Mucosa of rectum (tissue), 2 donors: Measurements from ENCODE around the gene ADAMTS17.

Source experiments
- H3K27ac ChIP-seq, 2 donors: one replicate each; pipeline ENCODE4 v1.7.0; 2013; ENCODE audit warnings: inconsistent platforms in 2 of 2, low read depth in 2 of 2, low read length in 2 of 2
- H3K27me3 ChIP-seq, 2 donors: one replicate each; pipeline ENCODE4 v1.7.0; 2013; ENCODE audit warnings: low read length in 2 of 2; ENCODE audit not compliant: control insufficient read depth in 2 of 2, insufficient read depth in 2 of 2
- H3K36me3 ChIP-seq, 2 donors: one replicate each; pipeline ENCODE4 v1.7.0; 2013; ENCODE audit warnings: low read length in 2 of 2; ENCODE audit not compliant: control insufficient read depth in 2 of 2, insufficient read depth in 2 of 2
- H3K4me1 ChIP-seq, 2 donors: one replicate each; pipeline ENCODE4 v1.7.0; 2013; ENCODE audit warnings: low read length in 2 of 2, mild to moderate bottlenecking in 1 of 2; ENCODE audit not compliant: control insufficient read depth in 2 of 2, insufficient read depth in 2 of 2
- H3K4me3 ChIP-seq, 2 donors: one replicate each; pipeline ENCODE4 v1.7.0; 2013; ENCODE audit warnings: low read length in 2 of 2
- H3K9ac ChIP-seq, 2 donors: one replicate each; pipeline ENCODE4 v1.7.0; 2013; ENCODE audit warnings: low read length in 2 of 2, low read depth in 1 of 2, mild to moderate bottlenecking in 1 of 2
- H3K9me3 ChIP-seq, 2 donors: one replicate each; pipeline ENCODE4 v1.7.0; 2013; ENCODE audit warnings: low read length in 2 of 2; ENCODE audit not compliant: control insufficient read depth in 2 of 2
- donor health status: healthy.
- donor health status: Normal muscosa, but diverticular disease.

Gene ADAMTS17

DNA sequence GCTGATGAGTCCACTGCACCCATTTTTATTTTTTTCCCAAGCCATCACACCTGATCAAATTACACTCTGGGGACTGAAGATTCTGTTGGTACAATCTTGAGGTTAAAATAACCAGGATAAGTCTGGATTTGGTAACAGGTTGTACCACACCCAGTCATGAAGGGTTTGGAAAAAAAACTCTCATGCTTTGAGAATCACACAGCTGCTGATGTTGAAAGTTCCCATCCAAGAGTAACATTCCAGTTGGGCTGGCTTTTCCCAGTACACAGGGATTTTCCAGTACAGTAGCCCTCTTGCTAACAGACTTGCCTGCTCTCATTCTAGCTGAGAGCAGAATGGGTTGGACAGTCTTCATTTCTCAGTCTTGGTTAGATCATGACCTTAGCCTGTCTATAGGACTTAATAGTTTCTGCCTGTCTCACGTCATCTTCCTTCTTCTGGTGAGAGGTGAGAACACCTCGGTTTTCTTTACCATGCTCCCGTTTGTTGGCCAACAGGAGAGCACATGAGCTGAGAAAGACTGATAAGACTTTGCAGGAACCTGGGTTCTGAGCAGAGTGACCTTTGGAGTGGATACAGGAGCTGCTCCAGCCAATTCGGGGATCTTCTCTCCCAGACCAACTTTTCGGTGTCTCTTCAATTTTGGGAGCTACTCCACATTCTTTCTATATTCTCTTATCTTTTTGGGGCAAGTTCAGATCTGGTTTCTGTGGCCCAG lies 308.5 kb downstream of the ADAMTS17 start:
- no peaks in the 10 kb centered on the region for H3K9me3 ChIP-seq
- H3K9ac ChIP-seq = no peak overlapping the region
- H3K27me3 ChIP-seq = no peaks in the 10 kb centered on the region
- no peaks in the 10 kb centered on the region for H3K36me3 ChIP-seq
- H3K4me1 ChIP-seq = no peaks in the 10 kb centered on the region
- H3K27ac ChIP-seq = no peak overlapping the region
- no peak overlapping the region for H3K4me3 ChIP-seq

DNA sequence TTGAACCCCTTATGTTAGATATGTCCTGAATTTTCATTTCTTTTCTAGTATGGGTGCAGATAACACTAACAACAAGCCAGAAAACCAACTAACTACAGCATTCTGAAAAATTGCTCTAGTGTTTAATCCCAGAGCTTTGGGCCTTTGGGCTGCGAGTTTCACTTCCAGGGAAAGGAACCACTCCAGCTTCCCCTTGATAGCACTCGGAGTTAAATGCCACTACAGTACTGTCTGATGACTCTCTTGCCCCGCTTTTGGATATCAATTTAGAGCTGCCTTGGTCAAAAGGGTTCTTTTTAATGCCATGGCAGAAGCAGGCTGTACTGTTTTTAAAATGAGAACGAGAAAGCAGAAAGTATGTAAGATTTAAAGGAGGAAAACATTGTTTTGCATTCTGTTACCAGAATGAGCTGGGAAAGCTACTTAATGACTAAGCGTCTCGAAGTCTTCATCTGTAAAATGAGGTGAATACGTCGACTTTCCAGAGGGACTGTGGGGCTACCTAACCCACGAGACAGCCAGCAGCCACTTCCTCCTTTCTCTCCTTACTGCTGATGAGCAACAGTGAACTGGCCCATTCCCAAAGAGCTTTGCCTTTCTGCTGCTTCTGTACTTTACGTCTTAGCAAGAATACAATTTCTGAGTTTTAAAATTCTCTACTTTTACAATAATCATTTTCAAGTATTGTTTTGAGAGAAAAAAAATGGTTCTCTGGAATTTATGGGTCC lies 309.3 kb downstream of the ADAMTS17 start:
- Histone ChIP-seq H3K9me3 (peaks cover 0 to 2% of the 10 kb centered on the region in 2 donors), H3K36me3 (no peaks in the 10 kb centered on the region), H3K27me3 (no peaks in the 10 kb centered on the region), H3K4me3 (no peak overlapping the region), H3K9ac (no peak overlapping the region), H3K27ac (no peak overlapping the region), H3K4me1 (no peaks in the 10 kb centered on the region)

DNA sequence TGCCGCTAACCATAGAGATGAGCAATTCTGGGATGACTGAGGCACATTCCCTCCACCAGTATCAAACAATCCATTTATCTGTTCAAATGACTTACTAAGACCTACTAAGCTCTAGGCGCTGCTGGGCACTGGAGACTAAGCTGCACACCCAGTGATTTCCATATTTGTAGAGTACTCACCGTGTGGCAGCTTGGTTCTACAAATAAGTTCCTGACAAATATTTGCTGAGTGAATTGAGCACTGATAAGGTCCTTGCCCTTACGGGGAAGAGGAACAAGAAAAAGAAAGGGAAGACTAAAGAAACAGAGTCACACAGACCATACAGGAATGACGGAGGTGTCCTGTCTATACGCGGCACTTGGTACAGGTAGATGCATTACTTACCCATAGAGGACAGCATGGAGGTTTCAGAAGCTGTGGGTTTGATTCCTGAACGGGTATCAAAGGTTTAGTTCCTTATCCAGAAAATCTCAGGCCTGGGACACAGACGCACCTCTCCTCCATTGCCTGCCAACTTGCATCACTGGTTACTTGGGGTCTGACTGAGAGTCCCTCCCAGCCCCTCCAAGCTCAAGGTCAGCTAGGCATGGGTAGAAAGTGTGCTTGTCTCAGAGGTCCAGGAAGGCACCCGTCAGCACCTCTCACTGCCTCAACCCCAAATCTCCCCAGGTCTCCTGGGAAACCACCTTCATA lies 310.0 kb downstream of the ADAMTS17 start:
- Histone ChIP-seq H3K9me3 (peaks cover 0 to 4% of the 10 kb centered on the region in 2 donors), H3K4me3 (no peak overlapping the region), H3K27ac (no peak overlapping the region), H3K27me3 (no peaks in the 10 kb centered on the region), H3K36me3 (no peaks in the 10 kb centered on the region), H3K4me1 (no peaks in the 10 kb centered on the region), H3K9ac (no peak overlapping the region)

DNA sequence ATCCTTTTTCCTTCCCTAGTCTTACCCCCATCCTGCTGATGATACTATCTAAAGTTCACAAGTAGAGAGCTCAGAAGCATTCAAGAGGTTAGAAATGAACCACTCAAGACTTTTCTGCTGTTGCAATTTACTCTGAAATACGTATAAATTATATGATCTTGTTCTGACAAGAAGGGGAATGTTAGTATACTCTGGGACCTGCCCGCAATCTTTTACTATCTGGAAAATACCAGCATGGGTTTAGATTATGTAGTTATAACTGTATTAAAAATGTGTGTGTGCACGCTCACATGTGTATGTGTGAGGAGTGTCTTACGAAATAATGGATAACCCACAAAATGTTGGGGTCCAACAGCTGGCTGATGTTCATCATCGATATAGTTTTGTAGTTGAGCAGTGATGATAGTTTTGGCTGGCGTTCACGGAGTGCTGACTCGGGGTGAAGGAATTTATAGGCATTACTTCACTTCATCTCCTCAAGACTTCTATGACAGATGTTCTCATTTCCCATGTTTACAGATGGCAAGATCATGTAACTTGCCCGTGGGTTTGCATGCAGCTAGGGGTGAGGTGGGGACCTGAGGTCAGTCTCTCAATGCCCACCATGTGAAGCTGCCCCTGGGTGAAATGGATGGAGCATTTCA lies 311.1 kb downstream of the ADAMTS17 start:
- Histone ChIP-seq H3K9me3 (peaks cover 0 to 4% of the 10 kb centered on the region in 2 donors), H3K27ac (no peak overlapping the region), H3K36me3 (no peaks in the 10 kb centered on the region), H3K27me3 (no peaks in the 10 kb centered on the region), H3K4me3 (no peak overlapping the region), H3K9ac (no peak overlapping the region), H3K4me1 (no peaks in the 10 kb centered on the region)

DNA sequence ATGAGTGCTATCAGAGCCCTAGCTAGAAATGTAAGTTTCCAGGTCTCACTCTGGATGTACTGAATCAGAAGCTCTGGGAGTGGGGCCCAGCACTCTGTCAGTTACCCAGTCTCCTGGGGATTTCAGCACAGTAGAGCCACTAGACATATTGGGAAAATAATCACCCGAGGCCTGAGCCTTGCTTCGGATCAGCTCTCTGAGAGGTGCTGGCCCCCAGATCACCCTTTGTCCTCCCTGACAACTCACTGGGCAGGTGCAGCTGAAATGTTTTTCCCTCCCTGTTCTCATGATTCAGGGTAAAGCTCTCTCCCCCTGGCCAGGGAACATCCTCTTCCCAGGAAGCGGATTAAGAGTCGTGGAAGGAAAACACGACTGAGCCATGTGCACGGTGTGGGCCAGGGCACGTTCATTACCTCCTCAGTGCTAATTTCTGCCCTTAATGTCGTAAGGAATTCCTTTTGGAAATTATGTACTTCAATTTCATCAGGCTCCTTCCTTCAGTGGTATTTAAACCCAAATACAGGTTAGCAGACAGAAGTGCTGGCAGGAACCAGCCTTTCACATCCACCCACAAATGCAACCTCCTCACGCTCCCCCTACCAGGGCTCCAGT lies 311.8 kb downstream of the ADAMTS17 start:
- no peaks in the 10 kb centered on the region for H3K4me1 ChIP-seq
- H3K27ac ChIP-seq = no peak overlapping the region
- H3K9me3 ChIP-seq = peaks cover 0 to 4% of the 10 kb centered on the region in 2 donors

DNA sequence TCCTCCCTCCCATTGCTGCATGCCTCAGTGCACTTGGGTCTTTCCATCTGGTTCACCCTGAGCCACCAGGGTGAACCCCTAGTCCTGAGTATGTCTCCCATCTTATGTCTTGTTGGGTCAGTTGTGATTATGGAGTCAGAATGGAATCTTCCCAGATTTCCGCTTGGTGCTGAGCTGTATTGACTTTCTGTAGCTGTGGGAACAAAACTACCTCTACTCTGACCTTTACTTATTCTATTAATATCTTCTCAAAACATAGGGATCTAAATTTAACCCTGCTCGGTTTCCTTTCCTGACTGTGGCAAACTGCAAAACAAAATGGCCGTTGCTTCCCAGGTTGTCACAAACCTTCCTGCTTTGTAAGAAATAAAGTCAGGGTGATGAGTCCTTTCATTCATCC lies 312.7 kb downstream of the ADAMTS17 start:
- Histone ChIP-seq H3K9ac (no peak overlapping the region), H3K4me3 (no peak overlapping the region), H3K27me3 (no peaks in the 10 kb centered on the region), H3K36me3 (no peaks in the 10 kb centered on the region), H3K27ac (no peak overlapping the region), H3K9me3 (peaks cover 0 to 4% of the 10 kb centered on the region in 2 donors), H3K4me1 (no peaks in the 10 kb centered on the region)

More for the DNA sequence above, 311.8 kb downstream of the ADAMTS17 start:
- Histone ChIP-seq H3K36me3 (no peaks in the 10 kb centered on the region), H3K4me3 (no peak overlapping the region), H3K27me3 (no peaks in the 10 kb centered on the region), H3K9ac (no peak overlapping the region)

DNA sequence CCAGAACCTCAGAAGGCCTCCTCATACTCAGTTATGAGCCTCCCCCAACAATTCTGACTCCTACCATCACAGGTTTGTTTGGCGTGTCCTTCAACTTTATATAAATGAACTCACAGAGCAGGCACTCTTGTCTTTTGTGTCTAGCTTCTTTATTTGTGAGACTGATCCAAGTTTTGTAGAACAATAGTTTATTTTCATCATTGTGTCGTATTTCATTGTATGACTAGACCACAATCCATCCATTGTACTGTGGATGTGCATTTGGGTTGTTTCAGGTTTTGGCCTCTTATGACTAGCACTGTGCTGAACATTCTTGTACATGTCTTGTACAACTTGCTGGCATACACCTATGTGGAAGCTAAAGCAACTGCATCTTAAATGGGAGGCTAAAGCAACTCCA lies 315.7 kb downstream of the ADAMTS17 start:
- peaks cover 0 to 4% of the 10 kb centered on the region in 2 donors for H3K9me3 ChIP-seq
- H3K27ac ChIP-seq = no peak overlapping the region
- H3K4me1 ChIP-seq = no peaks in the 10 kb centered on the region
- no peaks in the 10 kb centered on the region for H3K36me3 ChIP-seq
- H3K4me3 ChIP-seq = no peak overlapping the region
- no peaks in the 10 kb centered on the region for H3K27me3 ChIP-seq
- no peak overlapping the region for H3K9ac ChIP-seq

DNA sequence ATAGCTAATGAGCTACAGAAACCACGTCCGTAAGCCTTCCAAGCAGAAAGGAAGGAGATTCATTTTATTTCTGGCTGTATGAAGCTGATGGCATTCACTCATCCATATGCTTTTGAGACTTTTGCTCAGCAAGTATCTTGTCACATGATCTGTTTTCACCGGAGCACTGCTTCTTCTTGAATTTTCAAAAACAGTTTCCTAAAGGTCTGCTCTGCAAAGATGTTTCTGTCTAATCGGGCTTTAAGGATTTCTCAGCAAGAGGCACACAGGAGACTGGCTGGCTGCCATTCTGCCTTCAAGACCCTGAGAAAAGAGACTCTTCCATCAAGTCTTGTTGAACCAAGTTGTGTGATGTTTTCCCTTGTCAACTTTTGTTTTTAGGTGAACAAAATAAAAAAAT lies 319.0 kb downstream of the ADAMTS17 start:
- Histone ChIP-seq H3K27me3 (no peaks in the 10 kb centered on the region), H3K4me1 (no peaks in the 10 kb centered on the region), H3K9ac (no peak overlapping the region), H3K36me3 (no peaks in the 10 kb centered on the region), H3K9me3 (peaks cover 0 to 3% of the 10 kb centered on the region in 2 donors), H3K27ac (no peak overlapping the region), H3K4me3 (no peak overlapping the region)

DNA sequence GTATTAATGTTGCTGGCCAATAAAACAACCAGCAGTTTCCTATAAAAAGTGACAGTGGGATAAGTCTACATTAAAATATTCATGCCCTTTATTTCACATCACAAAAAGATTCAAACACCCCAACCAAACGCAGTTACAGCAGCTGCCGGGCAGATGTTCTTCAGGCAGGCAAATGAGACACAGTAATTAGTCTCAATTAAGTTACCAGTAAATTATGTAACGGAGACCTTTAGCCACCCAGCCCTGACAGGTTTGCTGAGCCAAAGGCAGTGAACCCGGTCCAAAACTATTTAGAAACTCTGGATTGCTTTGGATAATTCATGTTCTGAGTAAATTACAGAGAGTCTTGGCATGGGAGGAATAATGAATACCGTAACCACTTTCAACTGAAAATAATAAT lies 319.4 kb downstream of the ADAMTS17 start:
- Histone ChIP-seq H3K36me3 (no peaks in the 10 kb centered on the region), H3K9me3 (peaks cover 0 to 2% of the 10 kb centered on the region in 2 donors), H3K27ac (no peak overlapping the region), H3K27me3 (no peaks in the 10 kb centered on the region), H3K4me1 (no peaks in the 10 kb centered on the region), H3K4me3 (no peak overlapping the region), H3K9ac (no peak overlapping the region)
